HG03097 (cell line): ENCODE data around the gene TCHHL1.
A peak's percentile ranks its signal among the peaks of the same experiment; 100 is the strongest.
"Not testable (repeated sequence)": the region's sequence is repeated elsewhere in the genome, so short reads cannot be mapped to it uniquely, and the experiment has no call there.

Source experiments
- ATAC-seq: cut with Tn5 transposase; IDR thresholded peaks from one replicate; pipeline ENCODE4 v1.9.1; 2021; ENCODE audit not compliant: unreplicated experiment, low FRiP score

The TCHHL1 gene

DNA sequence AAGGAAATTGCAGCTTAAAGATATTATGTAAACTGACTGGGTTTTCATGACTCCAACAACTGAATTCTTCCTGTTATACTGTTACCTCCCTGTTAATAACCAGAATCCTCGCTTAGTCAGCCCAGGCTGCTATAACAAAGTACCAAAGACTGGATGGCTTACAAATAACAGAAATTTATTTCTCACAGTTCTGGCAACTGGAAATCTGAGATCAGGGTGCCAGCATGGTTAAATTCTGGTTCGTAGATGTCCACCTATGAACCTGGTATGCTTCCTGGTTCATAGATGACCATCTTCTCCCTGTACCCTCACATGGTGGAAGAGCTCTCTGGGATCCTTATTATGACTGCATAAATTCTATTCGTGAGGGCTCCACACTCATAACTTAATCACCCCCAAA is 8.1 kb upstream of the TCHHL1 start:
- no peak for ATAC-seq

GRCh38 chr1:152086760-152087159 is 2.1 kb downstream of the TCHHL1 start:
- no peak for ATAC-seq

GRCh38 chr1:152084853-152085252 is 4.0 kb downstream of the TCHHL1 start:
- ATAC-seq: no peak

GRCh38 chr1:152081026-152081425 is 7.8 kb downstream of the TCHHL1 start:
- ATAC-seq: not testable (repeated sequence)

GRCh38 chr1:152080494-152080893 is 8.4 kb downstream of the TCHHL1 start:
- not testable (repeated sequence) for ATAC-seq

- ATAC-seq: no peak
Observed at GRCh38 chr1:152078831-152079441, 9.9 kb downstream of the TCHHL1 start.

GRCh38 chr1:152072311-152072710 is 16.6 kb downstream of the TCHHL1 start:
- no peak for ATAC-seq

DNA sequence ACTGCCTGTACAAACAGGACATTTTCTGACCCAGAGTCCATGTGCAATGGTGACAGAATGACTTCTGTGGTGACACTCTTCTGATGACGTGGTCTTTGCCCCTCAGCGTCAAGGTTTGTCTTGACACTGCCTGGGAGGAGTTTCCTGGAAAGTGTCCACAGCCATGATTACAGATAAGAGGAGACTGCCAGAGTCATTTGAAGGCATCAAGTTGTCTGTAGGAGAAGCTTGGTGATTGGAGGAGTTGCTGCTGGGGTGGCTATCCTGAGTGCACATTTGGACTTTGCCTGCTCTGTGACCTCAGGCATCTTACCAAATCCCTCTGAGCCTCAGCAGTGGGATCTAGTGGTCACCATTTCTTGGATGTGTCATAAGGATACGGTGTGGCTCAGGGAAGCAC is 17.7 kb downstream of the TCHHL1 start:
- no peak for ATAC-seq

GRCh38 chr1:152067929-152068328 is 20.9 kb downstream of the TCHHL1 start:
- no peak for ATAC-seq

DNA sequence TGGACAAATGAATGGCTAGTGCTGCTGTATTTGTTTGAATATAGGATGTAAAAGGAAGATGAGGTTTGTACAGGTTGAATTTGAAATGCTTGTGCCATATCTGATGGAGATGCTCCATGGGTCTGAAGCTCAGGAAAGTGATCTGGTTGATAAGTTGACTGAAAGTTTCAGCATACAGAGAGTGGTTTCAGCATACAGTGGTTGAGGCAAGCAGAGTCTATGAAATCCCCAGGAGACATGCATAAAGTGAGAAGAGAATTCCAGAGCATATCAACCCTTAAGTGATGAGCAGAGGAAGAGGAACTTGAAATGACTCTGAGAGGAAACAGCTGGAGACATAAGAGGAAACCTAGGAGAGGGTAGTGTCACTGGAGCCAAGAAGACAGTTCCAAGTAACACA is 21.7 kb downstream of the TCHHL1 start:
- no peak for ATAC-seq

GRCh38 chr1:152061952-152062351 is 26.9 kb downstream of the TCHHL1 start:
- no peak for ATAC-seq

DNA sequence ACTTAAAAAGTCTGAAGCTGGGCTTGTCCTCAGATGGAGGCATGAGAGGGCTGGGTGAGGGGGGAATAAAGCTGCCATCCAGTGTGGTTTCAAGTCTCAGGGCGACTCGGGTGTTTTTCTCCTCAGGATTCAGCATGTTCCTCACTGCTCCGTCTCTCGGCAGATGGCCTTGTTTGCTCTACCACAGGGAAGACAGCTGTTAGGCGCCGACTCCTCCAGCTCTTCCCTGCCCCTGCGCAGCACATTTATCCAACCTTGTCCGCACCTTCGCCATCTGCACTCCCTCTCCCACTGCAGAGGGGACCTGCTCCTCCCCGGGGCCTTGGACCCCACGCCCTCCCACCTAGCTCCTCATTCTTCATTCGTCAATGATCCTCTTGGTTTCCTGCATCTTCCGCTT is 35.5 kb downstream of the TCHHL1 start:
- no peak for ATAC-seq

GRCh38 chr1:152052606-152053005 is 36.3 kb downstream of the TCHHL1 start:
- peak; percentile 35 for ATAC-seq

GRCh38 chr1:152050886-152051675 is 37.8 kb downstream of the TCHHL1 start:
- no peak for ATAC-seq

GRCh38 chr1:152049291-152050083 is 39.4 kb downstream of the TCHHL1 start:
- ATAC-seq: no peak

GRCh38 chr1:152048416-152049009 is 40.4 kb downstream of the TCHHL1 start:
- peak; percentile 18 for ATAC-seq

GRCh38 chr1:152047730-152048415 is 41.0 kb downstream of the TCHHL1 start:
- ATAC-seq: peak; percentile 95

GRCh38 chr1:152047413-152047729 is 41.5 kb downstream of the TCHHL1 start:
- no peak for ATAC-seq

DNA sequence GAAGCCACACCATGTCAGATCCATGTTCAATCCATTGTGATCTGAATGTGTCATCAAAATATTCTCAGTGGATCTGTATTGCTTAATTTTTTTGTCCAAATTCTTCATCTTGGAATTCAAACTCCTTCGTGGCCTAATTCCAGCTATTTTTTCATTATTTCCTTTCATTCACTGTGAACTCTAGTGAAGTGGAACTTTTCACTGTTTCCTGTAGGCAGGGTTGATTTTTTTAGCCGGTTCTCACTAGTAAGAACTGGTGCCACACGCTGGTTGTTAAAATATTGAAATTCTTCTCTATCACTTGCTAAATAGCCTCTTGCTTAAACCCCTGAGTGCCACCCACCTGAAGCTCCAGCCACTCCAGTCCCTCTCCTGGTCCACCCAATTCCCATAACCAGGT is 44.5 kb downstream of the TCHHL1 start:
- ATAC-seq: no peak

DNA sequence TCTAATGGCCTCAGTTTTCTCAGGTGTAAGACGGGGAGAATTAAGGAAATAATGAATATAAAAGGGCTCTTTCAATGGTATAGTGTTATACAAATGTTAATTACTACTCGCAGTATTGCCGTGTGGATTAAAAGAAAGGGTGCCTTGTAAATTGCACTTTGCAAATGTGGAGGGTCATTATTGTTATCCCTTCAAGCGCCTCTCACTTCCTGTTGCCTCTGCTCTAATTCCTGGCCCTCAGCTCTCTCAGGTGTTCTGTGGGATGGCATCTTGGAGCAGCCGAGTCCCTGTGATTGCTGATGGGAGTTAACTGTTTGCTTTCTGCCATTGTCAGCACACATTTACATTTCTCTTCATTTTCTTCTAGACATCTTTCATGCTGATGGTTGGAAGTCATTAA is 45.0 kb downstream of the TCHHL1 start:
- ATAC-seq: no peak

GRCh38 chr1:152042030-152042429 is 46.8 kb downstream of the TCHHL1 start:
- ATAC-seq: no peak
